NCI-H1105 treated with DMSO at 0.1 percent for 48 hours (cell line): ENCODE data around the gene TOR1B.
"Not testable (repeated sequence)": the region's sequence is repeated elsewhere in the genome, so short reads cannot be mapped to it uniquely, and the experiment has no call there.

Experiments used
- DNase-seq: peaks from one replicate; lab custom pipeline; 2025; lab: John Stamatoyannopoulos, UW

Gene TOR1B

GRCh38 chr9:129802833-129803675 is at the start of gene TOR1B:
TSS of gene TOR1B (plus strand) at chr9:129803184. CDS start at chr9:129803213, 29 bp downstream.
- DNase-seq: peak; percentile 72

GRCh38 chr9:129755151-129755550 is 47.8 kb upstream of the TOR1B start:
- no peak for DNase-seq

- no peak for DNase-seq
Observed at GRCh38 chr9:129756191-129756590, 46.8 kb upstream of the TOR1B start.

GRCh38 chr9:129757045-129757444 is 45.9 kb upstream of the TOR1B start:
- no peak for DNase-seq

GRCh38 chr9:129759319-129759718 is 43.7 kb upstream of the TOR1B start:
- no peak for DNase-seq

GRCh38 chr9:129759804-129760502 is 43.0 kb upstream of the TOR1B start:
- no peak for DNase-seq

GRCh38 chr9:129760784-129761183 is 42.2 kb upstream of the TOR1B start:
- DNase-seq: not testable (repeated sequence)

GRCh38 chr9:129761293-129761900 is 41.6 kb upstream of the TOR1B start:
- DNase-seq: no peak

GRCh38 chr9:129761901-129762369 is 41.0 kb upstream of the TOR1B start:
- DNase-seq: no peak

GRCh38 chr9:129762370-129762984 is 40.5 kb upstream of the TOR1B start:
- not testable (repeated sequence) for DNase-seq

- DNase-seq: no peak
Observed at GRCh38 chr9:129762985-129763926, 39.7 kb upstream of the TOR1B start.

- no peak for DNase-seq
Observed at GRCh38 chr9:129765764-129766317, 37.1 kb upstream of the TOR1B start.

- DNase-seq: no peak
Observed at GRCh38 chr9:129768486-129768885, 34.5 kb upstream of the TOR1B start.

- no peak for DNase-seq
Observed at GRCh38 chr9:129769669-129770068, 33.3 kb upstream of the TOR1B start.

GRCh38 chr9:129770741-129771140 is 32.2 kb upstream of the TOR1B start:
- DNase-seq: no peak

GRCh38 chr9:129773262-129774048 is 29.5 kb upstream of the TOR1B start:
- no peak for DNase-seq

GRCh38 chr9:129774791-129775447 is 28.1 kb upstream of the TOR1B start:
- peak; percentile 5 for DNase-seq

- DNase-seq: no peak
Observed at GRCh38 chr9:129775448-129775798, 27.6 kb upstream of the TOR1B start.

GRCh38 chr9:129776096-129776495 is 26.9 kb upstream of the TOR1B start:
- DNase-seq: not testable (repeated sequence)

- no peak for DNase-seq
Observed at GRCh38 chr9:129776566-129776937, 26.4 kb upstream of the TOR1B start.
